Measurements from ENCODE around the gene AGXT.

The AGXT gene

GRCh38 chr2:240886678-240887609 lies 18.3 kb downstream of the AGXT start:
- DNase-seq, result no peak

GRCh38 chr2:240887631-240888030 lies 19.0 kb downstream of the AGXT start:
- DNase-seq, result no peak

- DNase-seq, result no peak
Measured at GRCh38 chr2:240888130-240888889, 19.7 kb downstream of the AGXT start.

GRCh38 chr2:240888890-240889573 lies 20.4 kb downstream of the AGXT start:
- DNase-seq, result no peak

- no peak for DNase-seq
Measured at GRCh38 chr2:240889601-240890560, 21.3 kb downstream of the AGXT start.

- DNase-seq, result no peak
Measured at GRCh38 chr2:240890691-240891090, 22.1 kb downstream of the AGXT start.

GRCh38 chr2:240891492-240892340 lies 23.1 kb downstream of the AGXT start:
- no peak for DNase-seq

- no peak for DNase-seq
Measured at GRCh38 chr2:240892356-240892755, 23.7 kb downstream of the AGXT start.

- DNase-seq, result no peak
Measured at GRCh38 chr2:240892925-240893324, 24.3 kb downstream of the AGXT start.

- peak in 1 of 2 donors; percentile 38 for DNase-seq
Measured at GRCh38 chr2:240893363-240893844, 24.8 kb downstream of the AGXT start.

GRCh38 chr2:240894006-240894405 lies 25.4 kb downstream of the AGXT start:
- no peak for DNase-seq

GRCh38 chr2:240894836-240895558 lies 26.4 kb downstream of the AGXT start:
- DNase-seq, result no peak

- DNase-seq, result no peak
Measured at GRCh38 chr2:240895656-240896388, 27.2 kb downstream of the AGXT start, which contains the start of gene MAB21L4. Gene MAB21L4 (minus strand): TSS chr2:240896156. CDS start chr2:240895997, 159 bp downstream.

GRCh38 chr2:240896394-240896793 lies 27.8 kb downstream of the AGXT start:
- no peak for DNase-seq

- DNase-seq, result no peak
Measured at GRCh38 chr2:240896871-240897692, 28.5 kb downstream of the AGXT start.

- no peak for DNase-seq
Measured at GRCh38 chr2:240898108-240898730, 29.6 kb downstream of the AGXT start.

- DNase-seq, result no peak
Measured at GRCh38 chr2:240898731-240899467, 30.3 kb downstream of the AGXT start.

Measured in activated CD4-positive, alpha-beta T cell treated with anti-CD3 and anti-CD28 coated beads for 4 hours (primary cell).